Measurements from ENCODE around the gene MOB3A. TPM values are rescaled to one million over a fixed set of nuclear protein-coding genes. Genes with fewer than 3 reads are reported as not detected.

MOB3A gene
- total and polyA plus RNA-seq, 2 experiments from 2014 or later = 2.9 to 5.9 TPM

- no peaks in the 10 kb centered on the region for H3K4me1 Mint-ChIP-seq
- H3K27ac Mint-ChIP-seq = no peak overlapping the region
These were observed 24.7 kb upstream of the MOB3A start for GRCh38 chr19:2120821-2121220.

More at GRCh38 chr19:2120821-2121220, 24.7 kb upstream of the MOB3A start:
- no peak overlapping the region for H3K4me2 ChIP-seq
- H3F3A ChIP-seq (replicated peaks; ENCODE audit: low read depth) = peaks cover 4% of the 10 kb centered on the region; the same call in 1 of the 2 replicates
- no peak for DNase-seq (ENCODE audit: low spot score)
- H2AFZ ChIP-seq = no peak overlapping the region
- peaks cover 32% of the 10 kb centered on the region; the same call in 1 of the 2 replicates for H3K36me3 ChIP-seq (ENCODE audit: insufficient read depth)
- ATAC-seq = no peak
- no peak for TF ChIP-seq POLR2AphosphoS5 (IDR thresholded peaks at IDR 0.05; ENCODE audit: low read depth)
- no peak for TF ChIP-seq STAT1 (IDR thresholded peaks at IDR 0.05; ENCODE audit: unreplicated experiment)
- no peak for TF ChIP-seq NANOG (IDR thresholded peaks at IDR 0.05; ENCODE audit: borderline replicate concordance)
- no peak for TF ChIP-seq CTCF (conservative IDR thresholded peaks at IDR 0.05; ENCODE audit: low read depth in 2 of 2)
- TF ChIP-seq ZNF462 (CRISPR knock-in tag; IDR thresholded peaks at IDR 0.05) = no peak
- TF ChIP-seq ETS1 (IDR thresholded peaks at IDR 0.05) = no peak
- TF ChIP-seq JUNB (IDR thresholded peaks at IDR 0.05; ENCODE audit: unreplicated experiment) = no peak
- no peak for TF ChIP-seq EZH2 (IDR thresholded peaks at IDR 0.05; ENCODE audit: low read depth, unreplicated experiment)
- Mint-ChIP-seq H3K9me3 (no peaks in the 10 kb centered on the region), H3K27me3 (ENCODE audit: insufficient read depth, low read depth, poor library complexity) (peaks cover 8% of the 10 kb centered on the region), H3K4me3 (no peak overlapping the region), H3K36me3 (ENCODE audit: low read depth) (peaks cover 79% of the 10 kb centered on the region)
- H4K20me1 ChIP-seq (replicated peaks; ENCODE audit: insufficient read depth) = peaks cover 25% of the 10 kb centered on the region
- H3K4me1 ChIP-seq (ENCODE audit: insufficient read depth) = no peaks in the 10 kb centered on the region
- H3K4me3 ChIP-seq = no peak overlapping the region
- no peaks in the 10 kb centered on the region; the same call in 1 of the 2 replicates for H3K79me2 ChIP-seq (replicated peaks; ENCODE audit: insufficient read depth)
- H3K27ac ChIP-seq (ENCODE audit: low read depth) = no peak overlapping the region
- no peaks in the 10 kb centered on the region for H3K27me3 ChIP-seq (ENCODE audit: insufficient read depth)
- no peaks in the 10 kb centered on the region for H3K9me2 ChIP-seq (ENCODE audit: insufficient read depth)
